Measurements from ENCODE around the gene FAU. TPM values are rescaled to one million over a fixed set of nuclear protein-coding genes. Genes with fewer than 3 reads are reported as not detected.

The FAU gene
- total and polyA plus RNA-seq, 9 of the 15 experiments (the other 6 are each of a cell fraction or from before 2014, with no cell fraction given), result 433 to 1,827 (median 942) TPM

DNA sequence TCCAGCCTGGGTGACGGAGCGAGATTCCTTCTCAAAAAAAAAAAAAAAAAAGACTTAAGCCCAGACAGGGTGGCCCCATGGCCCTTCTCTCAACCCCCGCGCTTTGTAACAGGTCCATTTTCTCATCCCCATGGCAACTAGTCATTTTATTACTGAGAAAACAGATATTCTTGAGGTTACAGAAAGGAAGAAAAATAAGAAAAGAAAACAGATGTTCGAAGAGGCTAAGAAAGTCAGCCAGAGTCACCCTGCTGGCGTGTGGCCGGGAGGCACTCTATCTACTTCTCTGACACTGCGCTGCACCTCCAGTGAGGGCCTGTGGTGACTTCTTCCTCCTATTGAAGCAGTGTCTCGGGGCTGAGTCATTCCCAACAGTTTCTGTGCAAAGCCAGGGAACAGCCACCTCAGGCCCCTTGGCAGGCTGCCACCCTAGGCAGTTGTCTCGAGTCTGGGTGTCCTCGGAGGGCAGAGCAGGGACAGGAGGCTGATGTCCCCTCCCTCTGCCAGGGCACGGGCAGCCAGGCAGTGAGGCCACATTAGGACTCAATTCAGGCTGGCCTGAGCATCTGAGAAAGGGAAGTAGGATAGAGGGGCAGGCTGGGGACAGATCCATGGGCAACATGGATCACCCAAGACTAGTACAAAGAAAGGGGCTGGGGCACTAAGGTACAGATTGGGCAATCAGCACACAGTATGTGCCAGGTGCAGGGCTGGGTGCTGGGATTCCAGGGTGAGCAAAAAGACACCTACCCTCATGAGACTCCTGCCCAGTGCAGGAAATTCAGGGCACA lies 28.8 kb upstream of the FAU start (continued):
- TF ChIP-seq, protein P1, sequence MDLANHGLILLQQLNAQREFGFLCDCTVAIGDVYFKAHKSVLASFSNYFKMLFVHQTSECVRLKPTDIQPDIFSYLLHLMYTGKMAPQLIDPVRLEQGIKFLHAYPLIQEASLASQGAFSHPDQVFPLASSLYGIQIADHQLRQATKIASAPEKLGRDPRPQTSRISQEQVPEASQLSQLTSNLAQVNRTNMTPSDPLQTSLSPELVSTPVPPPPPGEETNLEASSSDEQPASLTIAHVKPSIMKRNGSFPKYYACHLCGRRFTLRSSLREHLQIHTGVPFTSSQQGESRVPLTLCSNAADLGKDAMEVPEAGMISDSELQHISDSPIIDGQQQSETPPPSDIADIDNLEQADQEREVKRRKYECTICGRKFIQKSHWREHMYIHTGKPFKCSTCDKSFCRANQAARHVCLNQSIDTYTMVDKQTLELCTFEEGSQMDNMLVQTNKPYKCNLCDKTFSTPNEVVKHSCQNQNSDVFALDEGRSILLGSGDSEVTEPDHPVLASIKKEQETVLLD (IDR thresholded peaks at IDR 0.05), result no peak; the same call in 1 of the 2 replicates
- TF ChIP-seq MCM2 (IDR thresholded peaks at IDR 0.05; ENCODE audit: low read depth), result no peak
- TF ChIP-seq BRF1 (IDR thresholded peaks at IDR 0.05; ENCODE audit: borderline replicate concordance, extremely low read depth, insufficient read length), result no peak
- TF ChIP-seq ARHGAP35 (IDR thresholded peaks at IDR 0.05; ENCODE audit: partially characterized antibody), result no peak
- no peak for TF ChIP-seq KDM2B (CRISPR knock-in tag; IDR thresholded peaks at IDR 0.05)
- TF ChIP-seq ZFP36 (IDR thresholded peaks at IDR 0.05; ENCODE audit: low read depth, low read length, partially characterized antibody), result no peak
- no peak for TF ChIP-seq ZEB2 (IDR thresholded peaks at IDR 0.05)
- TF ChIP-seq, protein P2, sequence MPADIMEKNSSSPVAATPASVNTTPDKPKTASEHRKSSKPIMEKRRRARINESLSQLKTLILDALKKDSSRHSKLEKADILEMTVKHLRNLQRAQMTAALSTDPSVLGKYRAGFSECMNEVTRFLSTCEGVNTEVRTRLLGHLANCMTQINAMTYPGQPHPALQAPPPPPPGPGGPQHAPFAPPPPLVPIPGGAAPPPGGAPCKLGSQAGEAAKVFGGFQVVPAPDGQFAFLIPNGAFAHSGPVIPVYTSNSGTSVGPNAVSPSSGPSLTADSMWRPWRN (IDR thresholded peaks at IDR 0.05; ENCODE audit: low read depth), result peak; percentile 71
- TF ChIP-seq, protein P3, sequence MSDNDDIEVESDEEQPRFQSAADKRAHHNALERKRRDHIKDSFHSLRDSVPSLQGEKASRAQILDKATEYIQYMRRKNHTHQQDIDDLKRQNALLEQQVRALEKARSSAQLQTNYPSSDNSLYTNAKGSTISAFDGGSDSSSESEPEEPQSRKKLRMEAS (CRISPR knock-in tag; IDR thresholded peaks at IDR 0.05), result no peak
- no peak for TF ChIP-seq TCFL5 (CRISPR knock-in tag; conservative IDR thresholded peaks at IDR 0.05)
- TF ChIP-seq IFI16 (CRISPR knock-in tag; IDR thresholded peaks at IDR 0.05), result no peak
- TF ChIP-seq MAZ (CRISPR knock-in tag; conservative IDR thresholded peaks at IDR 0.05 in 1 of 2, IDR thresholded peaks at IDR 0.05 in 1 of 2), result peak in 1 of 2 experiments; percentile 59; a peak in 1 of 4 replicates
- no peak for TF ChIP-seq ZNF165 (CRISPR knock-in tag; IDR thresholded peaks at IDR 0.05; ENCODE audit: borderline replicate concordance)
- no peak for TF ChIP-seq TAF7 (tag; IDR thresholded peaks at IDR 0.05)
- TF ChIP-seq SUPT5H (IDR thresholded peaks at IDR 0.05), result peak; percentile 37; the same call in 1 of the 2 replicates
- TF ChIP-seq ZNF644 (tag; IDR thresholded peaks at IDR 0.05; ENCODE audit: low read depth), result no peak
- TF ChIP-seq FOXA1 (IDR thresholded peaks at IDR 0.05; ENCODE audit: borderline replicate concordance), result no peak
- TF ChIP-seq, protein P4, sequence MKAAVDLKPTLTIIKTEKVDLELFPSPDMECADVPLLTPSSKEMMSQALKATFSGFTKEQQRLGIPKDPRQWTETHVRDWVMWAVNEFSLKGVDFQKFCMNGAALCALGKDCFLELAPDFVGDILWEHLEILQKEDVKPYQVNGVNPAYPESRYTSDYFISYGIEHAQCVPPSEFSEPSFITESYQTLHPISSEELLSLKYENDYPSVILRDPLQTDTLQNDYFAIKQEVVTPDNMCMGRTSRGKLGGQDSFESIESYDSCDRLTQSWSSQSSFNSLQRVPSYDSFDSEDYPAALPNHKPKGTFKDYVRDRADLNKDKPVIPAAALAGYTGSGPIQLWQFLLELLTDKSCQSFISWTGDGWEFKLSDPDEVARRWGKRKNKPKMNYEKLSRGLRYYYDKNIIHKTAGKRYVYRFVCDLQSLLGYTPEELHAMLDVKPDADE (conservative IDR thresholded peaks at IDR 0.05; ENCODE audit: control insufficient read depth, low read depth, low read length), result no peak
- TF ChIP-seq PTRF (tag; IDR thresholded peaks at IDR 0.05), result no peak
- TF ChIP-seq ZNF445 (CRISPR knock-in tag; IDR thresholded peaks at IDR 0.05; ENCODE audit: low read depth), result no peak
- no peak for TF ChIP-seq KAT2B (IDR thresholded peaks at IDR 0.05; ENCODE audit: low read depth, low read length)
- TF ChIP-seq, protein P5, sequence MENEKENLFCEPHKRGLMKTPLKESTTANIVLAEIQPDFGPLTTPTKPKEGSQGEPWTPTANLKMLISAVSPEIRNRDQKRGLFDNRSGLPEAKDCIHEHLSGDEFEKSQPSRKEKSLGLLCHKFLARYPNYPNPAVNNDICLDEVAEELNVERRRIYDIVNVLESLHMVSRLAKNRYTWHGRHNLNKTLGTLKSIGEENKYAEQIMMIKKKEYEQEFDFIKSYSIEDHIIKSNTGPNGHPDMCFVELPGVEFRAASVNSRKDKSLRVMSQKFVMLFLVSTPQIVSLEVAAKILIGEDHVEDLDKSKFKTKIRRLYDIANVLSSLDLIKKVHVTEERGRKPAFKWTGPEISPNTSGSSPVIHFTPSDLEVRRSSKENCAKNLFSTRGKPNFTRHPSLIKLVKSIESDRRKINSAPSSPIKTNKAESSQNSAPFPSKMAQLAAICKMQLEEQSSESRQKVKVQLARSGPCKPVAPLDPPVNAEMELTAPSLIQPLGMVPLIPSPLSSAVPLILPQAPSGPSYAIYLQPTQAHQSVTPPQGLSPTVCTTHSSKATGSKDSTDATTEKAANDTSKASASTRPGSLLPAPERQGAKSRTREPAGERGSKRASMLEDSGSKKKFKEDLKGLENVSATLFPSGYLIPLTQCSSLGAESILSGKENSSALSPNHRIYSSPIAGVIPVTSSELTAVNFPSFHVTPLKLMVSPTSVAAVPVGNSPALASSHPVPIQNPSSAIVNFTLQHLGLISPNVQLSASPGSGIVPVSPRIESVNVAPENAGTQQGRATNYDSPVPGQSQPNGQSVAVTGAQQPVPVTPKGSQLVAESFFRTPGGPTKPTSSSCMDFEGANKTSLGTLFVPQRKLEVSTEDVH (IDR thresholded peaks at IDR 0.05; ENCODE audit: low read depth, partially characterized antibody), result no peak
